LNCaP clone FGC (cell line): ENCODE measurements around the gene JAK2.

Experiments used
- DNase-seq: peaks from one replicate; pipeline ENCODE4 v3.0.0-alpha.2; 2011; ENCODE audit warnings: low read depth
- H3K4me3 ChIP-seq: 2 replicates; pipeline ENCODE4 v1.5.1; 2011; ENCODE audit warnings: mild to moderate bottlenecking, low read depth, low read length, control low read depth
- TF ChIP-seq, protein P1 (sequence below): IDR thresholded peaks from 2 replicates; pipeline ENCODE4 v1.5.1; 2012; ENCODE audit warnings: mild to moderate bottlenecking; ENCODE audit not compliant: control insufficient read depth, insufficient read depth; ENCODE audit errors: extremely low read depth

JAK2 gene

DNA sequence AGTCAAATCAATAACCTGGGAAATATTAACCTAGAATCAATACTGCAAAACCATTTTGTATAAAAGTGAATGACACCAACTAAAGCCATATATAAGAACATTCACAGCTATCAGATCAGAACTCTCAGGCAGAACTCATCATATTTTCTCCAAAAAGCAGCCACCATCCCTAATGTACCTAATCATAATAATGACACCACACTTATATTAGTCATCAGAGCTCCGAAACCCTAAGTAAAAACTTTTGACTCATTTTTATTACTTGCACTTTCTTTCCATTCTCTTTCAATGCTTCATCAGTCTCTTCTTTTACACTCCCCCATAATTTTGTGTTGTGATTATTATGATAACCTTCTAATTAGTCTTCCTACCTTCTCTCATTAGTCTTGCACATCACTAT lies 155.1 kb downstream of the JAK2 start:
- TF ChIP-seq, protein P1, sequence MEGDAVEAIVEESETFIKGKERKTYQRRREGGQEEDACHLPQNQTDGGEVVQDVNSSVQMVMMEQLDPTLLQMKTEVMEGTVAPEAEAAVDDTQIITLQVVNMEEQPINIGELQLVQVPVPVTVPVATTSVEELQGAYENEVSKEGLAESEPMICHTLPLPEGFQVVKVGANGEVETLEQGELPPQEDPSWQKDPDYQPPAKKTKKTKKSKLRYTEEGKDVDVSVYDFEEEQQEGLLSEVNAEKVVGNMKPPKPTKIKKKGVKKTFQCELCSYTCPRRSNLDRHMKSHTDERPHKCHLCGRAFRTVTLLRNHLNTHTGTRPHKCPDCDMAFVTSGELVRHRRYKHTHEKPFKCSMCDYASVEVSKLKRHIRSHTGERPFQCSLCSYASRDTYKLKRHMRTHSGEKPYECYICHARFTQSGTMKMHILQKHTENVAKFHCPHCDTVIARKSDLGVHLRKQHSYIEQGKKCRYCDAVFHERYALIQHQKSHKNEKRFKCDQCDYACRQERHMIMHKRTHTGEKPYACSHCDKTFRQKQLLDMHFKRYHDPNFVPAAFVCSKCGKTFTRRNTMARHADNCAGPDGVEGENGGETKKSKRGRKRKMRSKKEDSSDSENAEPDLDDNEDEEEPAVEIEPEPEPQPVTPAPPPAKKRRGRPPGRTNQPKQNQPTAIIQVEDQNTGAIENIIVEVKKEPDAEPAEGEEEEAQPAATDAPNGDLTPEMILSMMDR = no peak
- DNase-seq = no peak
- H3K4me3 ChIP-seq = no peak overlapping the region

DNA sequence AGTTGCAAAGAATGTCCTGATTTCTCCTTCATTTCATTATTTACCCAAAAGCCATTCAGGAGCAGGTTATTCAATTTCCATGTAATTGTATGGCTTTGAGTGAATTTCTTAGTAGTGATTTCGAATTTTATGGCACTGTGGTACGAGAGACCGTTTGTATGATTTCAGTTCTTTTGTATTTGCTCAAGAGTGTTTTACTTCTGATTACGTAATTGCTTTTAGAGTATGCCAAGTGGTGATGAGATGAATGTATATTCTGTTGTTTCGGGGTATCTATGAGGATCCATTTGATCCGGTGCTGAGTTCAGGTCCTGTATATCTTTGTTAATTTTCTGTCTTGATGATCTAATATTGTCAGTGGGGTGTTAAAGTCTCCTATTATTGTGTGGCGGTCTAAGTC lies 159.1 kb downstream of the JAK2 start:
- no peak overlapping the region for H3K4me3 ChIP-seq
- TF ChIP-seq, protein P1 = no peak
- DNase-seq = peak; percentile 32

DNA sequence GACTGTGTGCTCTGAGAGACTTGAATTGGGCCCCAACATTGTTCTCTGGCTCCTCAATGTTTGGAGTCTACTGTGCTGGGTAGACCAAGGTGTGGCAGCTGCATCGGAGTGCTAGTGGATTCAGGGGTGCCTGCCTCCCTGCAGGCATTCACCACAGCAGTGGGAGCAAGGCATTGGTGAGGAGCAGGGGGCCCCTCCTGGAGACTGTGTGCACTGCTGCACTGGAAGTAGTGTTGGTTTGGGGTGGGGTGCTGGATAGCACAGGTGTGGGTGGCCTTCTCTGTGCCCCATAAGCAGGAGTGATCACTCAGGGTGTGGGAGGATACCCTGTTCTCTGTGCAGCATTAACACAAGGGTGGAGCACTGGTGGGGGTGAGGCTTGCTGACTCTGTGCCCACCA lies 161.2 kb downstream of the JAK2 start:
- DNase-seq = no peak
- no peak overlapping the region for H3K4me3 ChIP-seq
- TF ChIP-seq, protein P1 = no peak
